HG03025 (cell line): ENCODE data around the gene NOL4L.

Experiments used
- ATAC-seq: cut with Tn5 transposase; IDR thresholded peaks from one replicate; pipeline ENCODE4 v1.9.1; 2021; ENCODE audit warnings: mild to moderate bottlenecking, moderate library complexity; ENCODE audit not compliant: unreplicated experiment, low FRiP score

NOL4L gene

DNA sequence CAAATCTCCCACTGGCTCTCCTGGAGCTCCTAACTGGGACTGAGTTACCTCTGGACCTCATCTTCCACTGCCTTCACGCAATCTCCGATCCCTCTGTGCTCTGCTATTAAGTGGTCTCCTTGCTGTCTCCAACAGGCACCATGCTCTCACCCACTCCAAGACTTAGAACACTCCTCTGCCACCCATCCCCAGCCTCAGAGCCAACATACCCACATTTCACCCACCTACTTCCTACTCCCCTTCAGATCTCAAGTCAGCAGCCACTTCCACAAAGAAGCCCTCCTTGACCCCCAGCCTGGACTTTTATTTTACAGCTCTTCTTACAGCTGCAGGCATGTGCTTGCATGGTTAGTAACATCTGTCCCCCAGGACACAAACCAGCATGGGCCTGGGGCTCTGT is 29.6 kb upstream of the NOL4L start:
- ATAC-seq = no peak

DNA sequence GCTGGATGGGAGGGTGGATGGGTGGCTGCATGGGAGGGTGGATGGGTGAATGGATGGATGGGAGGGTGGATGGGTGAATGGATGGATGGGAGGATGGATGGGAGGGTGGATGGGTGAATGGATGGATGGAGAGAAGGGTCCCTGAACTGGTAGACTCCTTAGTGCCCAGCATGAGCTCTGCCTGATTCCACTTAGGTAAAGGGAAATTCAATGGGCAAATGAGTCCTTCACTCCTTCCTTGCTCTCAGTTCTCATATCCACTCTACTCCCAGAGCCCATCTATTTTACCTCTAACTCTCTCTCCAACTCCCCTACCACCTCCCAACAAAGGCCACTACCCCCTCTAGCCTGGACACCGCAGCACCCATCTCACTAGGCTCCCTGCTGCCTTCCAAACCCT is 29.2 kb upstream of the NOL4L start:
- ATAC-seq = no peak

DNA sequence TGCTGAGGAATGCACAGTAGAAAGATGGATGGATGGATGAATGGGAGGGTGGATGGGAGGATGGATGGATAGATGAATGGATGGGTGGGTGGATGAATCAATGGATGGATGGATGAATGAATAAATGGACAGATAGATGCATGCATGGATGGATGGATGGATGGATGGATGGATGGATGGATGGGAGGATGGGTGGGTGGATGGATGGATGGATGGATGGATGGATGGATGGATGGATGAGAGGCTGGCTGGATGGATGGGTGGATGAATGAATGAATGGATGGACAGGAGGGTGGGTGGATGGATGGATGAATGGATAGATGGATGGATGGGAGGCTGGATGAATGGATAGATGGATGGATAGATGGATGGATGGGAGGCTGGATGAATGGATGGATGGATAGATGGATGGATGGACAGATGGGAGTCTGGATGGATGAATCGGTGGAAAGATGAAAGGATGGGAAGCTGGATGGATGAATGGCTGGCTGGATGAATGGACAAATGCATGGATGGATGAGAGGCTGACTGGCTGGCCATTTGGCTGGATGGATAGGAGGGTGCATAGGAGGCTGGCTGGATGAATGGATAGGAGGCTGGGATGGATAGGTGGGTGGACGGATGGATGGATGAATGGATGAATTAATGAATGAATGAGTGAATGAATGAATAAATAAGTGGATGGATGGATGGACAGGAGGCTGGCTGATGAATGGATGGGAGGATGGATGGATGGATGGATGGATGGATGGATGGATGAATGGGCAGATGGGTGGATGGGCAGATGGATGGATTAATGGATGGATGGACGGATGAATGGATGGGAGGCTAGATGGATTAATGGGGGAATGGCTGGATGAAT is 28.3 kb upstream of the NOL4L start:
- no peak for ATAC-seq

DNA sequence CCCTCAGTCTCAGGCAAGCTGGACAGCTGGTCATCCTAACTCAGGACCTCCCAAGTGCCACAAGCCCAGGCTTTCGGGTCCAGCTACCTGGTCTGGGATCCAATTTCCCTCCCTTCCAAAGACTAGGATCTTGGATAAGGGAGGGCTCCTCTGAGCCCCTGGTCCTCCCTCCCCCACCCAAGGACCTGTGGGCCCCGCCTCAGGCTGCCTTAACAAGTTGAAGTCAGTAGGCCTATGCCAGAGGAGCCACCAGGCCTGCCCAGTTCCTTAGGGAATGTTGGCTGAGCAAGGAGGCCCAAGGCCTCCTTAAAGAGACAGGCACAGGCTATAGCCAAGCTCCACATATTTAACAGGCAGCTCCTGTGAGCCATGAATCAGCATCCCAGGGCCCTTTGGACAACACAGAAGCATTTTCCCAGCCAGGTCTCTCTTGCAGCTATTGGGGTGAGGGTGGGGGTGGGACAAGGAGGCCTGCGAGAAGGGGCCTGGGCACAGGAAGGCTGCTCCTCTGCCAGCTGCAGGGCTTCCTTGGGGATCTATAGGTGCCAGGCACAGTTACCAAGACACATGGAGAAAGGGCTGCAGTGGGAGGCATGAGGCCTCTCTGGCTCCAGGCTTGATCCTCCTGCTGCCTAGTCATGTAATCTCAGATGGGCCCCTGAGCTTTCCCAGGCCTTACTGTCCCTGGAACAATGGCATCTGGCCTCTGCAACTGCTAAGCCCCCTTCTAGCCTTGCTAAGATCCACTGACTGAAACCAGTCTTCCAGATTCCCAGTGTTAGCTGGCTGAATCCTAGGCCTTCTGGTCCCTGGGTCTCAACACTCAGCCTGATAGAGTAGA is 27.4 kb upstream of the NOL4L start:
- ATAC-seq = no peak

DNA sequence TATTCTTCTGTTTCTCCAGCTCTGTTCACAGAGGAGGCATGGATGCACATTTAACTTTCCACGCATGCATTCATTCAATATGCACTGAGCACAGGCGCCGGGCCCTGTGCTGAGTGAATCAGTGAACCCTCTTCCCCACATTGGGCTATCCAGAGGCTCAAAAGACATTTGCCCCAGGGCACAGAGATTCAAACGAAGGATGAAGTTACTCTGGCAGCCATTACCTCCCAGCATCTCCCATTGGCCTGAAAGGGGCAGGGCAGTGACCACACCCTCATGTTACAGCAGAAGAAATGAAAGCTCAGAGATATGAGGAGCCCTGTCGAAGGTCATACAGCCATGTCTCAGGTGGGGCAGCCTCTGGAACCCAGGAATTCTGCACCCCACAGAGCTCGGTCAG is 26.7 kb upstream of the NOL4L start:
- no peak for ATAC-seq

DNA sequence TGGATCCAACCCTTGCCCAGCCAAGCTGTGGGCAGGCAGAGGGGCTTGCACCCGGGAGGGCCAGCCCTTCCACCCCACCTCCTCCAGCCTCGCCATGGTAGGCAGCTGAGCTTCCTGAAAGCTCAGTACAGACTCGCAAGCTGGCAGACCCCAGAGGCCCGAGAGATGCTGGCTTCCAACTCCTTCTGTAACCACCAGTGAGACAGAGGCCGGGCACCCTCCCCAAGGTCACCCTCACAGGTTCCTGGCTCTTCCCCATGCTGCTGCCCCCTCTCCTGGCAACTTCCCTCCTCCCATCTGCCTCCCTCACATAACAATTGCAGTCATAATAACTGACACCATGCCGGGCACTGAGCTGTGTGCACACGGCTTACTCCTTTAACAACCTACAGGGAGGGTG is 26.2 kb upstream of the NOL4L start:
- no peak for ATAC-seq

DNA sequence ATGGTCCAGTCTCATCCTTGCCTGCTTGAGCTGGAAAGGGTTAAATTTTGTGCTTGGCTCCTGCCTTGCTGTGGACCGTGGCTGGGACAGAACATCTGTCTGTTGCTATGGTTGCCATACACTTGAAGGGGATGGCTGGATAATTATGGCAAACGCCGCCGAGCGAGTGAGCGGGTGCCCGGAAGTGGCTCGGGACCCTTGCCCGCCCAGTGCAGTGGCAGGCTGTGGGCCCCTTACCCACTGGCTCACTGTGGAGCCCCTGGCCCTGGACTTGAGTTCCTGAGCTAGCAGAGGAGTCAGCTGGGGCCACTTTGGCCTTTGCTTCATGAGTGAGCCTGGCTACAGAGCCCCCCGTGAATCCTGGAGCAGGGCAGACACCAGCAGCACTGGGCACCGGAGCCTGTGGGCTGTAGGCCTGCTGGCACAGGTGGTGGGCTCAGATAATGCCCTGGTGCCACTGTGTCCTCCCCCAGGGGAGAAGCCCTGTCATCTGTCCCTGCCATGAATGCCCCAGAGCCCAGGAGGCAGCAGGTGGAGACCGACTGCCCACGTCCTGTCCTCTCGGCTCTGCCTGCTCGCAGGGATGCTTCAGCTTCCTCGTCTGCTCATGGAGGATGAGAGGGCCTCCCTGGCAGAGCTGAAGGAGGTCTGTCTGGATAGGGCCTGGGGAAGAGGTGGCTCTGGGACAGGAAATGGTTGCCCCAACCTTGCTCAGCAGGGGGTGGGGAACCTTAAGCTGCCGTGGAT is 25.5 kb upstream of the NOL4L start:
- ATAC-seq = no peak

DNA sequence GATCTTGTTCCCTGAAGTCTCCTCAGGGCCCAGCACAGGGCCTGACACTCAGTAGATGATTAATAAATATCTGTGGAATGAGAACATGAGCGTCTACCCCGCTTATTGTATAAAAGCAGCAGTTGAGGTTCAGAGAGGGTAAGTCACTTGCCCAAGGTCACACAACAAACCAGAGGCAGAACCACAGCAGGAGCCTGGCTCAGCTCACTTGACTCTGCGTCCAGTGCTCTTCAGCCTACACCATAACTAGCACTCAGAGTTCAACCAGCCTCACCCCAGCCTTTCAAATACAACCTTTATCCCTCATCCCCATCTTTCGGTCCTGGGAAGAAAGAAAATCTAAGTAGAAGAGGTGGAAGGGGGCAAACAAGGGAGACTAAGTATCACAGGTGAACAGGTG is 24.9 kb upstream of the NOL4L start:
- ATAC-seq = no peak

DNA sequence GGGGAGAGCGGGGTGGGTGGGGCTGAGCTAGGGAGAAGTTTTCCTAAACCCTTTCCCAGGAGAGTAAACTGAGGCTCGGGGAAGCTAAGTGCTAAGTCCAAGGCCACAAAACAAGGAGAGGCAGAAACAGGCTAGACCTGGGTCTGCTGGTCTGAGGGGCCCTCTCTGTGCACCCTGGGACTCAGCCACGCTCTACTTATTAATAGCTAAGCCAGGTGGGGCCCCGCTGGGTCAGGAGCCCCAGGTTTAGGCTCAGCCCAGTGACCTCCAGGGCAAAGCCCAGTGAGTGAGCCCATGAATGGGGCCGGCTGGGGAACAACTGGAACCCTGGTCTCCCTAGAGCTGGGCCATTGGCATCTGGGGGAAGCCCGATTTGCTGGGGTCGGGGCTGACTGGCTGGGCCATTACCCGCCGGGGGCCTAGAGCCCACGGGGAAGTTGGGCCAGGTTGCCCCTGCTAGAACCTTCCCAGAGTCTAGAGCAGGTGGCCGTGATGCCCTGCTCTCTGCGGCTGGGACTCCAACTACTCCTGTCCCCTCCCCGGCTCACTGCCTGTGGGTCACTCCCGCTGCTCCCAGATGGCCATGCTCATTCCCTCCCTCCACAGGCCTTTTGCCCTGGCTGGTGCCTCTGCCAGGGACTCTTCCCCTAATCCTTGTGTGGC is 24.1 kb upstream of the NOL4L start:
- ATAC-seq = no peak

DNA sequence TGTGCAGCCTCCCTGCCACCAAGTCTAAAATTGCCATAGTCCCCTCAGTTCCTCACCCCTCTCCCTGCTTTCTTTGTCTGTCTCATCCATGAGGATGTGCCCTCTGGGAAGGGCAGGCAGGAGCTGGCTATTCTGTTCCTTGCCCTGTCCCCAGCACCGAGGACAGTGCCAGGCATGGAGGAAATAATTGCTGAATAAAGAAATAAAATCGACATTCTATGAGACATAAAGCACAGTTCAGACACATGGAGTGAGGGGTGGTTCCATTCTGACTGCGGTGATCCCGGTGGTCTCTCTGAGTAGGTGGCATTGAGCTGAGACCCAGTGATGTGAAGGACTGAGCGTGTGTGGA is 23.5 kb upstream of the NOL4L start:
- ATAC-seq = no peak

DNA sequence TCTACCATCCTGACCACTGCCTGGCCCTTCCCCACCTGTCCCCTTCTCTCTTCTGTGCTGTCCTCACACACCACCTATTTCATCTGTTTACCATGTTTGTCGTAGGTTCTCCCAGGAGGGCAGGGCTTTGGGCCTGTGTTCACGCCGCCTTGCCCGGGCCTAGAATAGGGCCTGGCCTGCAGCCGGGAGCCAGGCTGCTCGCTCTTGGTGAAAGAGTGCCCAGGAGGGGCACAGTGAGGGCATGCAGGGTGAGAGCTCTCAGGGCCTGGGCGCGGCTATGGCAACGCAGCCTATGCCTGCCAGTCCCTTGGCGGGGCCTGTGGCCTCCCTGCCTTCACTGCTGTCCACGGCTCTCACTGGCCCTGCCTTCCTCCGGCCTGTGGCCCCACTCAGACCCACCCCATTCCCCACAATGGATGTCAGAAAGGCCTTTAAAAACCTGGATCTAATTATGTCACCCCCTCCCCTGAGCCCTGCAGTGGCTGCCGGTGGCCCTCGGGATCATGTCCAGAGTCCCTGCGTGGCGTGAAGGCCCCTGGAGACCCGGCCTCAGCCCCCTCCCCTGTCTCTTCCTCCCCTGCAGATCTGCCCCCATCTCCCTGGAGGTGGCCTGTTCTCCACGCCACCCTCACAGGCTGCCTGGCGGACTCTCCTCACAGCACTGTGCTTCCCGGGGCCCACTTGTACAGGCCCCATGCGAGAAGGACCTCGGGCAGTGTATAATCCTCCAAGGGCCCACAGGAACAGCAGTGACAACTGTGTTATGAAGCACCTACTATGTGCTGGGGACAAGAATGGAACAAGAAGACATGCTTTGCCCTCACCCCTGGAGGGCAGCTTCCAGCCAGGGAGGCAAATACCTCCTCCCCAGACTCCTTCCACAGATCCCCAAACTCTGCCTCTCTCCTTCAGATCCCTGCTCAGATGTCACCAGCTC is 22.9 kb upstream of the NOL4L start:
- ATAC-seq = no peak

DNA sequence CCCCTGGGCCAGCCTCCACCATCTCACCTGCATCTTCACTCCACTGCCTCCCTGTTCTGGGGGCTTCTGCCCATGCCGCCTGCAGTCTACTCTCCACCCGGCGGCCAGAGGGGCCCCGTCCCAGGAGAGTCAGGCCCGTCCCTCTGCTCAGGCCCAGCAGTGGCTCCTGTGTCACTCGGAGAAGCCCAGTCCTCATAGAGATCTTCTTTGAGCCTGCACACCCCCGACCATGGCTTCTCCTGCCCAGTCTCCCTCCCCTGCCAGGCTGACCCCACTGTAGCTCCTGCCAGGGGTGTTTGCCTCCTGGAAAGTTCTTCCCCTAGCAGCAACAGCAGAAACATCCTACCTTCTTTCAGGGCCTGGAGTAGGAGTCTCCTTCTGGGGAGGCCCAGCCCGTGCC is 22.2 kb upstream of the NOL4L start:
- no peak for ATAC-seq

DNA sequence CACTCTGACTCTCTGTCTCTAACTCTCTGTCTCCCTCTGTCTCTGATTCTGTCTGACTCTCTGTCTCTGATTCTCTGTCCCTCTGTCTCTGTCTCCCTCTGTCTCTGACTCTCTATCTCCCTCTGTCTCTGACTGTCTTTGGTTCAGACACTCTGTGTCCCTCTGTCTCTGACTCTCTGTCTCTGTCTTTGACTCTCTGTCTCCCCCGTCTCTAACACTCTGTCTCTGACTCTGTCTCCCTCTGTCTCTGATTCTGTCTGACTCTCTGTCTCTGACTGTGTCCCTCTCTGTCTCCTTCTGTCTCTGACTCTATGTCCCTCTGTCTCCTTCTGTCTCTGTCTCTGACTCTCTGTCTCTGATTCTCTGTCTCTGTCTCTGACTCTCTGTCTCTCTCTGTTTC is 21.7 kb upstream of the NOL4L start:
- no peak for ATAC-seq

DNA sequence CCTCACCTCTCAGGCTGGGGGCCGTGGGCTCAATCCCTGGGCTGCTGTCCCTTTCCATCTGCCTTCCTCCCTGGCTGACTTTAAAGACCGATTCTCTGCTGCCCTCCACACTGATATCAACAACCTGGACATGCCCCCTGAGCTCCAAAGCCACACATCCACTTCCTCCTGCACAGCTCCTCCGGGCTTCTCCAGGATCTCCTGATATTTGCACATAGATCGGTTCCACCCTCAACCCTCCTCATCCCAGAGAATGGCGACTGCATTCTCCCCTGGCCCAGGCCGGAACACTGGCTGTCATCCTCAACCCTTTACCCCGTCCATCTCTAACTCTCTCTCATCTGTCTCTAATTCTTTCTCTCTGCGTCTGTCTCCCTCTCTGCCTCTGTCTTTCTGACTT is 21.0 kb upstream of the NOL4L start:
- no peak for ATAC-seq

DNA sequence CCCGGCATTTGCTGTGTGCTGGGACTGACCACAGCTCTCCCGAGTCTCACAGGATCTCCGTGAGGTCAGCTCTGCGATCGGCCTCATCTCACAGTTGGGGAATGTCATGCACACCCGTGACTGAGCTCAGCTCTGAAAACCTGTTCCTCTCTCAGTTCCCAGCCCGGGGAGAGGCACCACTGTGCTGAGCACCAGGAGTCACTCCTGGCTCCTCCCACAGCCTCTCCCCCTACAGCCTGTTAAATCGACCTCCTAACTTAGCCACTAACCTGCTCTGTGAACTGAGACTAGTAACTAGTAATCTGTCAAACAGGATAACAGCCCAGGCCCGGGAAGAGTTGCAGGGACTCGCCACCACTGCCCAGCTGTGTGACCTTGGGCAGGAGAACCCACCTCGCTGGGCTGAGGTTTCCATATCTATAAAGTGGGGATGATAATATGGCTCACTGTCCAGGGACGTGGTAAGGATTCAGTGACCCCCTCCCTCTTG is 20.1 kb upstream of the NOL4L start:
- no peak for ATAC-seq

DNA sequence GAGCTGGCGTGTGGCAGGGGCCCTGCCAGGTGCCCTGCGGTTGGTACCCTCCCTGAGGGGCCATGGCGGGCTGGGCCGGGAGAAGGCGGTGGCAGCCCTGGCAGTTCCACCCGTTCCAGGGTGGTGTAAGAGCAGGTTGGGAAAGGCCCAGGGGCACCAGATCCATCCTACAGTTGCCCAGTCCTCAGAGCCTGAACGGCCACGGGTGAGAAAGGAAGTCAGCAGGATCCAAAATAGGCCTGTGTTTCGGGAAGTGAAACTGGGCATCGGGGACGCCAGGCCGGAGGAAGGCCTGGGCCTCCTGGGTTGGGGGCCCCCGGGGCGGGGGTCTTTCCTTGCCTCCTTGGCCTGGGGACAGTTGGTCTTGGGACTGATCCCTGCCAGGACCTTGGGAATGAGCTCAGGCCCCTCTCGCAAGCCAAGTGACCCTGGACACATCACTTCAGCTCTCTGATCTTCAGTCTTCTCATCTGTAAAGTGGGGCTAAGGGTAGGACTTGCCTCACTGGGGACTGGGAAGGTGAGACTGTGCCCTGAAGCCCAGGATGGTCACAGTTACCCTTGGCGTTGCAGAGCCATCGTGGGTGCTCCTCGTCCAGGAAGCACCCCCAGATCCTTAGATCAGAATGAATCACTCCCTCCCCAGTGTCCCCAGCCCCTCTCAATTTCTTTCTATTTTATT is 18.1 kb upstream of the NOL4L start:
- ATAC-seq = no peak

DNA sequence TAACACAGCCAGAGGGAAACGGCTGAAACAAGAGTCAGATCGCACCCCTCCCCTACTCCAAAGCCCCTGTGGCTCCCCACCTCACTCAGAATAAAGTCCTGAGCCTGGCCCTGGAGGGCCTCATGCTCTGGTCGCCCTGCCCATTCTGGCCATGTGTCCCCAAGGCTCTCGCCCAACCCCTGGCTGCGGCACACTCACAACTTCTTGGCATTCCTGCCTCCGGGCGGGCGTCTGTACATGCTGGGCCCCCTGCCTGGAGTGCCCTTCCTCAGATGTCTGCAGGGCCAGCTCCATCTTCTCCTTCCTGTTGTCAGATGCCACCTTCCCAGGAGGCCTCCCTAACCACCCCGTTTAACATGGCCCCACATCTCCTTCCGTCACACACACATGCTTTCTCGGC is 17.1 kb upstream of the NOL4L start:
- ATAC-seq = no peak

DNA sequence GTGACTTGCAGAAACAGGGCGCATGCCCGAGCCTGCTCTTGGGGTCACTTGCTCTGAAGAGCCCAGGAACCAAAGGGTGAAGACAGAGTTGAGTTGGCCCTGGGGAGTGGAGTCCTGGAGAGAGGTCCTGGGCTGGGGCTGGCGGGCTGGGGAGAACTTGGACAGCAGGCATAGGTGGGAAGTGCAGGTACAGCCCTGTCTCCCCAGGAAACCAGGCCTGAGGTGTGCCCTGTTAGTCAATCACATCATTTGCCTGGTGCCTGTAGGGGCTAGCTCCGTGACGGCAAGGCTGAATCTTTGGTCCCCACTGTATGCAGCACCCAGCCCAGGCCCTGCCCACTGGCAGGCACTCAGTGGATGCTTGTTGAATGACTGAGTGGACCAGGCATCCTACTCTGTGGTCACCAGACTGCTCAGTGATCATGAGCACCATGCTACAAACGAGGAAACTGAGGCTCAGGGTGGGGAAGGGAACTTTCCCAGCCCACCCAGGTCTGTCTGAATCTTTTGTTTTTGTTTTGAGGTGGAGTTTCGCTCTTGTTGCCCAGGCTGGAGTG is 15.6 kb upstream of the NOL4L start:
- ATAC-seq = no peak
